Cardiac fibroblast (primary cell): Measurements from ENCODE around the gene ZNF366.
A peak's percentile ranks its signal among the peaks of the same experiment; 100 is the strongest.

ENCODE experiments used
- DNase-seq, 2 donors: peaks; one replicate each; pipeline versions ENCODE4 v3.0.0 to v3.0.0-alpha.2; 2010; ENCODE audit warnings: low read depth in 2 of 2
- H3K4me3 ChIP-seq, 2 donors: replicated peaks in 1 of 2; 1 replicate in 1 of 2; 2 replicates in 1 of 2; pipeline ENCODE4 v1.5.1; 2011; ENCODE audit warnings: low read depth in 2 of 2, low read length in 2 of 2, mild to moderate bottlenecking in 2 of 2, moderate library complexity in 1 of 2
- TF ChIP-seq, protein P1 (sequence below): IDR thresholded peaks from one replicate; pipeline ENCODE4 v1.5.1; 2011; ENCODE audit warnings: low read depth, mild to moderate bottlenecking, low read length, inconsistent platforms

The ZNF366 gene

DNA sequence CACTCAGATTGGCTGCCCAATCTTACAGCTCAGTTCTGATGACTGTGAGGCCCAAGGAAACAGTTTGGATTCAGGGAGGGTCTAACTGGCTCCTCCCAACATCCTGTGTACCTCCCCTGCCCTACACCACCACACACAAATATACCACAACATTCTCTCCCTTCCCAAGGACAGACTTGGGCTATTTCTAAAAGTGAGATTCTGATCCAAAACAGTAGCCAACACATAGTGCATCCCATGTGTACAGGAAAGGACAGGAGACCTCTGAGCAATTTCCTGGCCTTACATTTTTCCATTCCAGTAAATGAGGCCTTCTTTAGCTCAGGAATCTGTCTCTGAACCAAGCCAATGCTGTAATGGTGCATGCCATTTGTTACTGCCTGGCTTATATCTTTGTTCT is 20.8 kb downstream of the ZNF366 start:
- H3K4me3 ChIP-seq, result no peak overlapping the region
- TF ChIP-seq, protein P1, sequence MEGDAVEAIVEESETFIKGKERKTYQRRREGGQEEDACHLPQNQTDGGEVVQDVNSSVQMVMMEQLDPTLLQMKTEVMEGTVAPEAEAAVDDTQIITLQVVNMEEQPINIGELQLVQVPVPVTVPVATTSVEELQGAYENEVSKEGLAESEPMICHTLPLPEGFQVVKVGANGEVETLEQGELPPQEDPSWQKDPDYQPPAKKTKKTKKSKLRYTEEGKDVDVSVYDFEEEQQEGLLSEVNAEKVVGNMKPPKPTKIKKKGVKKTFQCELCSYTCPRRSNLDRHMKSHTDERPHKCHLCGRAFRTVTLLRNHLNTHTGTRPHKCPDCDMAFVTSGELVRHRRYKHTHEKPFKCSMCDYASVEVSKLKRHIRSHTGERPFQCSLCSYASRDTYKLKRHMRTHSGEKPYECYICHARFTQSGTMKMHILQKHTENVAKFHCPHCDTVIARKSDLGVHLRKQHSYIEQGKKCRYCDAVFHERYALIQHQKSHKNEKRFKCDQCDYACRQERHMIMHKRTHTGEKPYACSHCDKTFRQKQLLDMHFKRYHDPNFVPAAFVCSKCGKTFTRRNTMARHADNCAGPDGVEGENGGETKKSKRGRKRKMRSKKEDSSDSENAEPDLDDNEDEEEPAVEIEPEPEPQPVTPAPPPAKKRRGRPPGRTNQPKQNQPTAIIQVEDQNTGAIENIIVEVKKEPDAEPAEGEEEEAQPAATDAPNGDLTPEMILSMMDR, result no peak
- peak; percentile 80 to 97 for DNase-seq

DNA sequence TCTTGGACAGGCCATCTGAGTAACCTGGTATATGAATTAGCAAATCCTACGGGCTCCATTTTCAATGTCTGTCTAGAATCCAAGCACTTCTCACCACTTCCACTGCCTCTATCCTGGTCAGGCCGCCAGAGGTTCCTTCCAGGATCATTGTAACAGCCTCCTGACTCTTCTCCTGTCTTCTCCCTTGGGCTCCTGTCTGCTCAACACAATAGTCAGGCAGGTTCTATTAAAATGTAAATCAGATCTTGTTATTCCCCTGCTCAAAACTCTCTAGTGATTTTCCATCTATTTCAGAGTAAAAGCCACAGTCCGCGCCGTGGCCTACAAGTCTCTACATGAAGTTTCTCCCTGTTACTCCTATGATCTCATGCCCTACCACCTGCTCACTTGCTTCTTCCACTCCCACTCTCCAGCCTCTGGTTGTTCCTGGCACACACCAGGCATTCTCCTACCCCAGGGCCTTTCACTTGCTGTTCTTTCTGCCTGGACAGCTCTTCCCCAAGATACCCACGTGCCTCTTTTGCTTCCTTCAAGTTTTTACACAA is 21.7 kb downstream of the ZNF366 start:
- TF ChIP-seq, protein P1, result no peak
- DNase-seq, result no peak
- no peak overlapping the region for H3K4me3 ChIP-seq

DNA sequence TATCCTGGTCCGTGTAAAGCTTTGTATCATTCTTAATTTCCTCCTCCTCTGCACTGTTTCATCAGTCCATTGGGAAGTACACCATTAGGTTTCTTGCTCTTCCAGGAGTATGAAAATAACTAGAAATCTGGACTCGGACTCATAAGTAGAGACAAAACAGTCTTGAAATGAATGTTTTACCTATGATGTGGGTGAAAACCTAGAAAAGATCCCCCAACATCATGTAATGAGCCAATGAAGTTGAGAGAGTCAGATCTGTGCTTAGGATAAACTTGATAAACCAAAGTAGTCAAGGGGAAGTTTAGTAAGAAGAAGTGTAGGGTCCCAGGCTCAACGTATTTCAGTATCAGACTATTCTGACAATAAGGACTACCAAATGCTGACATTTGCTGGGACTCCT is 25.2 kb downstream of the ZNF366 start:
- no peak overlapping the region for H3K4me3 ChIP-seq
- no peak for DNase-seq
- TF ChIP-seq, protein P1, result no peak

DNA sequence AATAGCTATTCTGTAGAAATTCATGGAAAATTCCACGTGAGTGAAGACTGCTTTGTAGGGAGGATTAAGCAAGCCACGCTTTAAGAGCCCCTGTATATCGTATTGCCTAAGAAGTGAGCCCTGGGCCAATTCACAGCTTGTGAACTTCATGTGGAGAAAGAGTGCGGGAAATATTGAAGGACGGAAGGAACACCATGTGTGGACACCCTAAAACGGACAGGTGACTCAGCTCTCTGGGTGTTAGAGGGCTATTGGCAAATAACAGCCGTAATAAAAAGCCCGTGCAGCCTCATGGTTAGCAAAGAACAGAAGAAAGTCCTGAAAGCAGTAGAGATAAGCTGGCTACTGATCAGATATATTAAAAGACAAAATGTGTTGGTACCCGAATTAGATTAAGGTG is 26.4 kb downstream of the ZNF366 start:
- TF ChIP-seq, protein P1, result no peak
- DNase-seq, result no peak
- H3K4me3 ChIP-seq, result no peak overlapping the region

DNA sequence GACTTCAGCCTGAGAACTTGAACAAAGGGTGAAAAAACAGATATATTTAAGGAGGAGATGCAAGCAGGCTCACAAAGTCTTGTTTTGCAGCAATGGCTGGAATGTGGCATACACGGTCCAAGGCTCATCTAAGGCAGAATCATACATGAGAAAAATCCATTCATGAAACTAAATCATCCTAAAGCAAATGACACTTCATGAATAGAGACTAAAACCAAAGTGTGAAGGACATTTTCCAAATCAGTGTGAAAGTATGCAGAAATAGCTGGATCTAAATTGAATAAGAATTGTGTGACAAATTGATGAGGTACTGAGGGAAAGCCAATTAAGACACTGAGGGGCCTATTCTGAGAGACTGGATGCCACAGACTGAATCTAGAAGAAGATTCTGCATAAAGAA is 27.3 kb downstream of the ZNF366 start:
- no peak for DNase-seq
- TF ChIP-seq, protein P1, result no peak
- H3K4me3 ChIP-seq, result no peak overlapping the region

DNA sequence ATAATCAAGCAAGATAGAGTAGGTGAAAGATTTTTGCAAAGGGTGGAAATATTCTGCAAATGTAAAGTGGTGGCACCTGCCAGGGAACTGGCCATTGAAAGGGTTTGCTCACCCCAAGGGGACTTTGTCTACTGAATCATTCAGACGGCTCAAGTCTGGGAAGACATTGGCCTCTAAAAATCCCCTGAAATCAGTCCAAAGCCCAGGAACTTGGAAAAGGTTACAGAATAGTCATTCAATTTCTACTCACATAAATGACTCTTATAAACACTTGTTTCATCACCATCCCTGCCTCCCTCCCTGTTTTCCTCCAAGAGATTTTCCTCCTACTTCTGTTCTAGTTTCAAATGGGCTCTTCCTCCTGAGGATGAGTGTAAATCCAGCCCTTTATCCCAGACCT is 28.5 kb downstream of the ZNF366 start:
- TF ChIP-seq, protein P1, result no peak
- H3K4me3 ChIP-seq, result no peak overlapping the region
- DNase-seq, result peak; percentile 35 to 40

DNA sequence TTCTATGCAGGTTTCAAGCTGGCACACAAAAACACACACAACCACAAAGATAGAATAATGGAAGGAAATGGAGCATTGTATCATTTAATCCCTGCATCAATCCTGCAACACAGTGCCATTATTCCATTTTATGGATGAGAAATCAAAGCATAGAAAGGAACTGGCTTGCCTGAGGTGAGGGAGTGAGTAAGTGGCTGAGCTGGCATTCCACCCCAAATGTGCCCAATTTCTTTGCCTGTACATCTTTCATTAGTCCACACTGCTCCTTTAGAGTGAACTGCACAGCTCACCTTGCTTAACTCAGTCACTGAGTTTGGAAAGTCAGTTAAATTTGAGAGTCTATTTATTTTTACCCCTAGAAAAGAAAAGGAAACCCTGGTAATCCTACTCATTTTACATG is 28.9 kb downstream of the ZNF366 start:
- H3K4me3 ChIP-seq, result no peak overlapping the region
- no peak for DNase-seq
- TF ChIP-seq, protein P1, result no peak
